ENCODE data around the gene DNM2. TPM values are rescaled to one million over a fixed set of nuclear protein-coding genes. Genes with fewer than 3 reads are reported as not detected.

The DNM2 gene
- total and polyA plus RNA-seq, 10 of the 15 experiments (the other 5 are each of a cell fraction or from before 2014, with no cell fraction given) = 1.2 to 146 (median 68.9) TPM

- TF ChIP-seq SIX5 (IDR thresholded peaks at IDR 0.05; ENCODE audit: low read depth, low read length, severe bottlenecking) (no peak), GABPA (IDR thresholded peaks at IDR 0.05; ENCODE audit: low read depth) (no peak), DPF2 (IDR thresholded peaks at IDR 0.05) (0 out of 2 replicates have a peak, but pooled peaks have one; percentile 32), BCL3 (IDR thresholded peaks at IDR 0.05; ENCODE audit: borderline replicate concordance, insufficient read depth, low read depth, low read length, poor library complexity, severe bottlenecking) (no peak), CREB1 (IDR thresholded peaks at IDR 0.05; ENCODE audit: low read depth) (no peak), STAT3 (IDR thresholded peaks at IDR 0.05; ENCODE audit: low read depth, low read length) (no peak), RELA (IDR thresholded peaks at IDR 0.05; ENCODE audit: borderline replicate concordance, partially characterized antibody) (peak; percentile 80), ZSCAN29 (IDR thresholded peaks at IDR 0.05) (no peak), PAX5 (IDR thresholded peaks at IDR 0.05; ENCODE audit: borderline replicate concordance, low read depth, low read length) (peak; percentile 35; the same call in 1 of the 2 replicates), NR2C1 (IDR thresholded peaks at IDR 0.05) (0 out of 2 replicates have a peak, but pooled peaks have one; percentile 5)
Measured at GRCh38 chr19:10797541-10798256, 79.8 kb downstream of the DNM2 start (continued).

- H3K27me3 ChIP-seq (replicated peaks in 1 of 2; ENCODE audit: control insufficient read depth in 2 of 2, insufficient read depth in 2 of 2, low read length in 1 of 2) = no peaks in the 10 kb centered on the region
- ChIA-PET RAD21 (ENCODE audit: unreplicated experiment) (interaction anchor here (1.2 kb wide), 1 partner anchor 83 kb away, joined by 3 read pairs; the partner anchor contains the start of gene DNM2), POLR2A (no interaction called here), CTCF (interaction anchor here (1.2 kb wide), 1 partner anchor 64 kb away, joined by 5 read pairs; no protein-coding TSS in a partner anchor), SMC1A (ENCODE audit: uncharacterized antibody, unreplicated experiment) (no interaction called here)
- peaks cover 3% of the 10 kb centered on the region for H3K4me1 ChIP-seq (ENCODE audit: control insufficient read depth, insufficient read depth, low read length)
- in situ Hi-C loops (cut with MboI) (no loop called here), intact Hi-C loops (cut with micrococcal nuclease; ENCODE audit: unreplicated experiment) (no loop called here)
- H3K9me3 ChIP-seq (replicated peaks; ENCODE audit: control insufficient read depth, insufficient read depth, low read length) = no peaks in the 10 kb centered on the region
- DNase-seq (ENCODE audit: low read depth, low spot score) = no peak
- no peak overlapping the region for H3K4me3 ChIP-seq
- BruUV-seq (replicated peaks) = no TSS peak
- no peak overlapping the region for H2AFZ ChIP-seq (ENCODE audit: control insufficient read depth, low read depth, low read length)
- WGBS (ENCODE audit: insufficient coverage, insufficient replicate concordance, low lambda C conversion rate, missing lambda C conversion rate) = 97% methylated on average over 9 of the region's 9 CpGs
- no peak overlapping the region for H3K4me2 ChIP-seq (ENCODE audit: control insufficient read depth, insufficient read depth)
- no peaks in the 10 kb centered on the region for H4K20me1 ChIP-seq (ENCODE audit: control insufficient read depth, insufficient read depth)
- no peak overlapping the region for H3K27ac ChIP-seq (ENCODE audit: control insufficient read depth, insufficient read depth)
- no peak for FAIRE-seq
- peaks cover 16 to 27% of the 10 kb centered on the region in 2 experiments for H3K36me3 ChIP-seq (ENCODE audit: control insufficient read depth in 2 of 2, insufficient read depth in 2 of 2, low read length in 1 of 2)
- H3K9ac ChIP-seq (ENCODE audit: control insufficient read depth, insufficient read depth, low read length) = no peak overlapping the region
- H3K79me2 ChIP-seq (ENCODE audit: control insufficient read depth, insufficient read depth, low read length) = no peaks in the 10 kb centered on the region
- no peak for ATAC-seq
- TF ChIP-seq ZNF592 (IDR thresholded peaks at IDR 0.05) = no peak
- TF ChIP-seq USF2 (IDR thresholded peaks at IDR 0.05; ENCODE audit: borderline replicate concordance, low read depth, low read length) = no peak
- no peak for TF ChIP-seq KDM1A (IDR thresholded peaks at IDR 0.05; ENCODE audit: borderline replicate concordance)
Measured at GRCh38 chr19:10800488-10800887, 82.6 kb downstream of the DNM2 start.
